Stimulated activated CD8-positive, alpha-beta memory T cell treated with anti-CD3 and anti-CD28 coated beads, Interleukin-7, amount 100 ng/mL, for 4 hours (primary cell): ENCODE measurements around the gene MAGIX.
"Not testable (repeated sequence)": the region's sequence is repeated elsewhere in the genome, so short reads cannot be mapped to it uniquely, and the experiment has no call there.

Source experiments
- DNase-seq, 2 donors: peaks; one replicate each; pipeline ENCODE4 v3.0.0-alpha.2; 2020; ENCODE audit warnings: low read depth in 2 of 2

Gene MAGIX

DNA sequence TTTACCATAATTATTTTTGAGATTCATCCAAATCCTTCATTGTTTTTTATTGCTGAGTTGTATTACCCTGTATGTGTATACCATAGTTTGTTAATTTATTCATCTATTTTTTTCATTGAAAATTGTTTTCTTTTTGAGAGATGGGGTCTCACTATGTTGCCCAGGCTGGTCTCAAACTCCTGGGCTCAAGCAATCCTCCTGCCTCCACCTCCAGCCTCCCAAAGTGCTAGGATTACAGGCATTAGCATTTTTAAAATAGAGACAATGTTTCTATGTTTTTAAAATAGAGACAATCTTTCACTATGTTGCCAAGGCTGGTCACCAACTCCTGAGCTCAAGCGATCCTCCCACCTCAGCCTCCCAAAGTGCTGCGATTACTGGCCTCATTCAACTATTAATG is 1.6 kb upstream of the MAGIX start:
- no peak for DNase-seq

DNA sequence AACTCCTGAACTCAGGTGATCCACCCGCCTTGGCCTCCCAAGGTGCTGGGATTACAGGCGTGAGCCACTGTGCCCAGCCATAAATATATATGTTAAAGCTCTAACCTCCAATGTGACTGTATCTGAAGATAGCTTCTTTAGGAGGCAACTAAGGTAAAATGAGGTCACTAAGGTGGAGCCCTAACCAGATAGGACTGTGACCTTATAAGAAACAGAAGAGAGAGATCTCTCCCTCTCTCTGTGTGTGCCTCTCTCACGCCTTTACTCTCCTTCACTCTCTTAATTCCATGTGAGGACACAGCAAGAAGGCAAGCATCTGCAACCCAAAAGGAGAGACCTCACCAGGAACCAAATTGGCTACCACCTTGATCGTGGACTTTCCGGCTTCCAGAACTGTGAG is 926 bp upstream of the MAGIX start:
- DNase-seq, result no peak

- peak; percentile 45 to 75 for DNase-seq
Measured at GRCh38 chrX:49163555-49164419, 1.2 kb downstream of the MAGIX start.

- DNase-seq, result no peak
Measured at GRCh38 chrX:49164589-49165360, 2.2 kb downstream of the MAGIX start.

DNA sequence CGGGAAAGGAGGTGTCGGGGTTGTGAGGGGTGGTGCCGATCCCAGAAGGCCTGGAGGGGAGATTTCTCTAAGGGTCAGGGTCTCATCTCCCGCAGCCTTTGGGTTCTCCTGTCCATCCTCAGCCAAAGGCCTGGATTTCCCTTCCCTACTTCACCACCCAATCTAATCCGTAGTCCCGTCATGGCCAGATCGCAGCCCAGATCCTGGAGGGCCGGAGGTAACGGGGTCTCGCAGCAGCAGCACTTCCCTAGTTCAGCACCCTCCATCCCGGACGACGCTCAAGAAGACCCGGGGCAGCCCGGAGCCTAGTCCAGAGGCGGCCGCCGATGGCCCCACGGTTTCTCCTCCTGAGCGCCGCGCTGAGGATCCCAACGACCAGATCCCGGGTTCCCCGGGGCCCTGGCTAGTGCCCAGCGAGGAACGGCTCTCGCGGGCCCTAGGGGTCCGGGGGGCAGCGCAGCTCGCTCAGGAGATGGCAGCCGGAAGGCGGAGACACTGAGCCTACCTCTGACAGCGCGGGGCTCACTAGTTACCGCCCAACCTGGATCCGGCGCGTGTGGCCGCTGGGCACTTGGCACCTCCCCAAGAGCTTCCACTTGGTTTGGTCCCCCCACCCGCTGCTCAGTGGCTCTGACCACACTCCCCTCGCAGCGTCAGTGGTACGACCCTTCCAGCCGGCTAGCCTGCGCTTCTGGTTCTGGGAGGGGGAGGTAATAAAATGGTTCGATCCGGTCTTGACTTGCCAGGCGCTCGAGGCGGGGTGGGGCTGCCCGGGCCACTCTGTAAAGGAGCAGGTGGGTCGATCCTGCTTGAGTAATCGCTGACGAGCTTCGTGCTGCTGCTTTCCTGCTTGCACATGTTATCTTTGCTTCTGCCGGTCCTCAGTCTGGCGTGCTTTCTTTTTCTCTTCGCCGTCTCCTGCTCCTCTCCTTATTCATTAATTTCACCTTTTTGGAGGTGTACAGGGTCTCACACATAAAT is 3.6 kb downstream of the MAGIX start:
- DNase-seq, result peak; percentile 61 to 67

DNA sequence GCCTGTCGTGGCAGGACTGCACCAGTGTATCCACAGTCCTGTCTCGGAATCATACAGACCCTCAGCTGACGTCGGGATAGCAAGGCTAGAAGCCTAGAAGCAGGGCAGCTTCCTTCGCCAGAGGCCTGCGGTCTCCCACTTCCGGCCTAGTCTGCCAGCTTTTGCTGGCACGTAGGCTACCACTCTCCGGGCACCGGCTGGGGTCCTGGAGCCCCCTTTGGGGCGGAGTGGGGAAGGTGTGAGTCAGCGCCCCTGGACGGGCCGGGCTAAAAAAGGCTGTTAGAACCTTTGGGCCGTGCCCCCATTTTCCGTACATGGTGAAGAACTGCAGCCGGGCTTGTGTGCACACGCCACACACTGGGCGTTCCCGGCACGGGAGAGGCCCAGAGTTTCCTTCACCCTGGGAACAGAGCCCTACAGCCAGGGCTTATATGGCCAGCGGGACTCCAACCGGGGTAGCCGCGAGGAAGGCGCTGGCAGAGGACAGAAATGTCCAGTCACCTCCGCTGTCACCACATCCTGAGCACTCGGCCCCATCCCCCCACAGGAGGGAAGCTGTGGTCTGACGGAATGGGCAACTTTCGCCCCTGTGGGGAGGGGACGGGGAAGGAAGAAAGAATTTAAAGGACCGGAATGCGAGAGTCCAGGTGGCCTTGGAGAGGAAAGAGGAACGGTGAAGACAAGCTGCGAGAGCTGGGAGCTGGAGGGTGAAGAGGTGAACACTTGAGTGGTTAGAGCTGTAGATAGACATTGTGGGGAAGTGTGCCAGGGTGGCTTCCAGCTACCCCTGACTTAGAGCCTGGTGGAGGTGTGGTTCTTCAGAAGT is 4.6 kb downstream of the MAGIX start:
- DNase-seq, result peak in 1 of 2 donors; percentile 67

DNA sequence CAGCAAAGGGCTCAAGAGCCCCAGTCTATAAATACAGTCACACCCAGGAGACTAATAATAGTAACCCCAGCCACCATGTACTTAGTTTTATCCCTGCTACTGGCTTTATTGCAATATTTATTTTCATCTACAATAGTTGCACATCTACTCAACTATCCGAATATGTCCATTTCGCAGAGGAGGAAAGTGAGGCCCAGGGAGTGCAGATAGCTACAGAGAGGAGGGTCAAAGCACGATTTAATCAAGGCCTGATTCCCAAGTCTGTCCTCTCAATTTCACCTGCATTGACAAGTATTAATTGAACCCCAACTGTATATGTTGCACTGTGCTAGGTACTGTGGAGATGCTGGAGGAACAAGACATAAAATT is 5.2 kb downstream of the MAGIX start:
- DNase-seq, result no peak

- DNase-seq, result peak; percentile 49 to 72
Measured at GRCh38 chrX:49171752-49172279, 9.3 kb downstream of the MAGIX start, which contains the start of gene PLP2. TSS of gene PLP2 (plus strand) at chrX:49171898. CDS start at chrX:49172001, 103 bp downstream.

GRCh38 chrX:49172280-49172780 is 9.8 kb downstream of the MAGIX start:
- DNase-seq, result peak; percentile 46 to 69

DNA sequence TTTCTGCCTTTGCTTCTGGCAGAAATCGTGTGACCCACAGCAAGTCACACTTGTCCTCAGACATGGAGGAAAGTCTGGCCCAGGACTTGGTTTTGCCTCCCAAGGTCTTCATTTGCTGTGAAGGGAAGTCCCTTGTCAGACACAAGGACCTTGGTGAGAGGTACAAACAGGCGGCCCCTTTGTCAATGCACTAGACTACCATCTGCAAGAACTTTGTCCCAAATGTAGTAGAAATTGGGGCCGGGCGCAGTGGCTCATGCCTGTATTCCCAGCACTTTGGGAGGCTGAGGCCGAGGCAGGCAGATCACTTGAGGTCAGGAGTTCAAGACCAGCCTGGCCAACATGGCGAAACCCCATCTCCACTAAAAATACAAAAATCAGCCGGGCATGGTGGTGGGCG is 11.0 kb downstream of the MAGIX start:
- not testable (repeated sequence) for DNase-seq

- DNase-seq, result no peak
Measured at GRCh38 chrX:49174723-49175122, 12.2 kb downstream of the MAGIX start.

DNA sequence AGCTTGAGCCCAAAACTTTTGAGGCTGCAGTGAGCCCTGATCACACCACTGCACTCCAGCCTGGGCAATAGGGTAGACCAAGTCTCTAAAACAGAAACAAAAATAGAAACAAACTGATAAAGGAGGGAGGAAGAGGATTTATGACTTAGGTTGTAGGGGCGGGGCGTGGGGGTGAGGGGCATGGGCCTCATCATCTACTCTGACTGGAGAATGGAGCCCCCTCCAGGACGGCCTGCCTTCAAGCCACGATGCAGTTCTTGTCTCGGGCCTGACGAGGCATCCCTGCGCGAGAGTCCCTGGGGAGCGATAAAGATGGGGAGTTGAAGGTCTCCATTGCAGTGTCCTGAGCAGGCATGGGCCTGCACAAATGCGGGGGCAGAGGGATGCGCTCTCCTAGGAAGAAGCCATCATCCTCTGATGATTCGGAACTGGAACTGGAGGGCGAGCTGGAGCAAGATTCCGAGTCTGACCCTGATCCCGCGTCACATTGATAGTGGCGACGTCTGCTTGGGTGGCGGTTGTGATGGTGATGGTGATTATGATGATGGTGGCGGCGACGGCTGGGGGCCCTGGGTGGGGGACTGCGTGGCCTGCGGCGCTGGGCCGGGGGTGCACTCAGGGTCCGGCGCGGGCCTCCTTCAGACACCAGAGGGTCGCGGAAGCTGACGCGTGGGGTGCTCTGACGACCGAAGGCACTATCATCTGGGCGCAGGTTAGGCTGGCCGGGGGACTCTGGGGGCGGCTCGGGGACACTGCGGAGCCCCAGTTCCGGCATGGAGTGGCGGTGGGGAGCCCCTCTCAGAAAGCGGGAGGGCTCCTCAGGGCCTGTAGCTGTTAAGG is 13.1 kb downstream of the MAGIX start:
- DNase-seq, result no peak

- DNase-seq, result no peak
Measured at GRCh38 chrX:49176421-49177326, 14.1 kb downstream of the MAGIX start.

DNA sequence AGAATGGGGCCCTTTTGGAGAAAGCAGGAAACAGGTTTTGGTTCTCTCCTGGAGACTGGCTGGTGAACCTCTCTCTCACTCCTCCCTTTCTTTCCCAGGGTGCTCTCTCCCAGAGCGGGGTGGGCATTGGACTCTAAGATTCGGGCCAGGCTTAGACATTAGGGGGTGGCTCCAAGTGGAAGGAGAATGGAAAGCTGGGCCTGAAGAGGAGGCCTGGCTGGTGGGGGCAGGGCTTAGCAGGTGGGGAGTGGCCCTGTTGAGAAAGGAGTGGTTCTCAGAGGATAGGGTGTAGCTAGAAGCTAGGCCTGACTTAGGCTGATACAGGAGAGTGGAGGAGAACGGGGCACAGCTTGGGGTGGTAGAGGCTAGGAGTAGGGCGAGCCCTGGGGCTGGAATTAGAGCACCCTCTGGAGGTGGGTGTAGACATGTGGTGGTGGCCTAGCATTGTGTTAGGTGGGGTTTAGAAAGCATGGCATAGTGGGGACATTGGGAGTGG is 14.8 kb downstream of the MAGIX start:
- no peak for DNase-seq

- DNase-seq, result no peak
Measured at GRCh38 chrX:49177873-49178480, 15.4 kb downstream of the MAGIX start.

DNA sequence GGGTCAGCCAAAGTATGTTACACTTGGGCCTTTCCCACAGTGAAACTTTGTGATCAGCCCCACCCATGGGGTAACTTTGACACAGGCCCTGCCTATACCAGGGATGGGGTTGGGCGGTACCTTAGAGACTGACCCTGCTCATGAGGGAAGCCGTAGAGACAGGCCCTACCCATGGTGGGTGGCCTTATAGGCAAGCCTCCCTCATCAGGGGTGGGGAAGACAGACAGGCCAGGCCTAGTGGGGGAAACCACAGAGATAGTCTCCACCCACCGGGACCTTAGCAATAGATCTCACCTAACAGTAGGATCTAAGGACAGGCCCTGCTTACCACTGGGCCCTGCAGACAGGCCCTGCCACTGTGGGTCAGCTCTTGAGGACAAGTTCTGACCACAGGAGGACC is 16.0 kb downstream of the MAGIX start:
- DNase-seq, result no peak

GRCh38 chrX:49179358-49179757 is 16.8 kb downstream of the MAGIX start:
- no peak for DNase-seq
